Stimulated activated effector memory CD8-positive, alpha-beta T cell treated with anti-CD3 and anti-CD28 coated beads, Interleukin-12 subunit alpha, Interleukin-12 subunit beta, amount 100 ng/mL, for 72 hours (primary cell): ENCODE results near the gene B3GNT3.

Experiments used
- ATAC-seq: fragments of 150-1000 bp; cut with Tn5 transposase; 2 replicates; pipeline ENCODE4 v1.10.0; 2021
- DNase-seq, 2 donors: peaks; one replicate each; pipeline ENCODE4 v3.0.0; 2021 to 2022; ENCODE audit warnings: low spot score in 2 of 2
- H3K27ac Mint-ChIP-seq: one replicate; pipeline ENCODE4 v1.8.0; 2022; ENCODE audit warnings: mild to moderate bottlenecking, mixed read lengths
- H3K36me3 Mint-ChIP-seq: one replicate; pipeline ENCODE4 v1.8.0; 2022; ENCODE audit warnings: mild to moderate bottlenecking, mixed read lengths
- H3K4me1 Mint-ChIP-seq: one replicate; pipeline ENCODE4 v1.8.0; 2022; ENCODE audit warnings: mixed read lengths
- H3K4me3 Mint-ChIP-seq: one replicate; pipeline ENCODE4 v1.8.0; 2022; ENCODE audit warnings: mild to moderate bottlenecking, mixed read lengths
- H3K9me3 Mint-ChIP-seq: one replicate; pipeline ENCODE4 v1.8.0; 2022; ENCODE audit warnings: mixed read lengths

Gene B3GNT3

GRCh38 chr19:17794731-17795494 is at the start of gene B3GNT3:
Gene B3GNT3, plus strand, starts transcription at chr19:17795138. Its CDS starts 12,670 bp downstream, at chr19:17807808.
- H3K27ac Mint-ChIP-seq, result peak within 1 kb of the TSS; percentile 58
- DNase-seq (no peak), ATAC-seq (no peak)
- peaks cover 25% of the 10 kb centered on the region for H3K4me1 Mint-ChIP-seq
- peak within 1 kb of the TSS; percentile 37 for H3K4me3 Mint-ChIP-seq
- H3K9me3 Mint-ChIP-seq, result no peaks in the 10 kb centered on the region
- H3K36me3 Mint-ChIP-seq, result no peaks in the 10 kb centered on the region

GRCh38 chr19:17747205-17748098 is 47.5 kb upstream of the B3GNT3 start:
- Mint-ChIP-seq H3K4me1 (peaks cover 50% of the 10 kb centered on the region), H3K36me3 (peaks cover 14% of the 10 kb centered on the region), H3K27ac (peak overlapping the region; percentile 65), H3K9me3 (no peaks in the 10 kb centered on the region), H3K4me3 (peak overlapping the region; percentile 89)
- peak; percentile 94 for ATAC-seq
- DNase-seq, result peak; percentile 96 to 97

- Mint-ChIP-seq H3K4me1 (peaks cover 53% of the 10 kb centered on the region), H3K36me3 (peaks cover 11% of the 10 kb centered on the region), H3K9me3 (no peaks in the 10 kb centered on the region), H3K27ac (peak overlapping the region; percentile 98), H3K4me3 (peak overlapping the region; percentile 89)
- ATAC-seq (no peak), DNase-seq (no peak)
Measured at GRCh38 chr19:17748884-17749638, 45.9 kb upstream of the B3GNT3 start.

- Mint-ChIP-seq H3K36me3 (peaks cover 20% of the 10 kb centered on the region), H3K9me3 (no peaks in the 10 kb centered on the region), H3K4me1 (peaks cover 61% of the 10 kb centered on the region), H3K27ac (peak overlapping the region; percentile 98), H3K4me3 (peak overlapping the region; percentile 89)
- DNase-seq (no peak), ATAC-seq (no peak)
Measured at GRCh38 chr19:17749912-17750317, 45.0 kb upstream of the B3GNT3 start.

- ATAC-seq (peak; percentile 83), DNase-seq (peak; percentile 67 to 90)
- Mint-ChIP-seq H3K27ac (peak within 1 kb of the TSS; percentile 98), H3K4me1 (peaks cover 73% of the 10 kb centered on the region), H3K4me3 (peak within 1 kb of the TSS; percentile 89), H3K9me3 (no peaks in the 10 kb centered on the region), H3K36me3 (peaks cover 29% of the 10 kb centered on the region)
Measured at GRCh38 chr19:17751103-17751911, 43.6 kb upstream of the B3GNT3 start, which contains the start of gene FCHO1. Gene FCHO1, plus strand, starts transcription at chr19:17751477. Its CDS starts 3,688 bp downstream, at chr19:17755165.

- peak overlapping the region; percentile 98 for H3K27ac Mint-ChIP-seq
- no peak for ATAC-seq
- H3K4me1 Mint-ChIP-seq, result peaks cover 71% of the 10 kb centered on the region
- H3K4me3 Mint-ChIP-seq, result peak overlapping the region; percentile 89
- H3K9me3 Mint-ChIP-seq, result no peaks in the 10 kb centered on the region
- no peak for DNase-seq
- peaks cover 35% of the 10 kb centered on the region for H3K36me3 Mint-ChIP-seq
Measured at GRCh38 chr19:17751912-17752273, 43.0 kb upstream of the B3GNT3 start.

GRCh38 chr19:17752865-17753639 is 41.9 kb upstream of the B3GNT3 start:
- DNase-seq (no peak), ATAC-seq (no peak)
- H3K36me3 Mint-ChIP-seq, result peaks cover 47% of the 10 kb centered on the region
- H3K9me3 Mint-ChIP-seq, result no peaks in the 10 kb centered on the region
- peaks cover 66% of the 10 kb centered on the region for H3K4me1 Mint-ChIP-seq
- no peak overlapping the region for H3K27ac Mint-ChIP-seq
- no peak overlapping the region for H3K4me3 Mint-ChIP-seq

GRCh38 chr19:17753976-17754375 is 41.0 kb upstream of the B3GNT3 start:
- peak overlapping the region; percentile 90 for H3K27ac Mint-ChIP-seq
- H3K4me1 Mint-ChIP-seq, result peaks cover 61% of the 10 kb centered on the region
- DNase-seq (no peak), ATAC-seq (no peak)
- no peak overlapping the region for H3K4me3 Mint-ChIP-seq
- no peaks in the 10 kb centered on the region for H3K9me3 Mint-ChIP-seq
- H3K36me3 Mint-ChIP-seq, result peaks cover 53% of the 10 kb centered on the region

GRCh38 chr19:17754634-17755442 is 40.1 kb upstream of the B3GNT3 start:
- Mint-ChIP-seq H3K4me1 (peaks cover 52% of the 10 kb centered on the region), H3K36me3 (peaks cover 61% of the 10 kb centered on the region), H3K9me3 (no peaks in the 10 kb centered on the region), H3K27ac (peak overlapping the region; percentile 90), H3K4me3 (peak overlapping the region; percentile 15)
- DNase-seq, result no peak
- ATAC-seq, result peak; percentile 11

- Mint-ChIP-seq H3K36me3 (peaks cover 68% of the 10 kb centered on the region), H3K9me3 (no peaks in the 10 kb centered on the region), H3K27ac (peak overlapping the region; percentile 90), H3K4me1 (peaks cover 49% of the 10 kb centered on the region), H3K4me3 (peak overlapping the region; percentile 15)
- ATAC-seq (no peak), DNase-seq (no peak)
Measured at GRCh38 chr19:17755443-17755890, 39.5 kb upstream of the B3GNT3 start.

GRCh38 chr19:17755977-17756670 is 38.8 kb upstream of the B3GNT3 start:
- Mint-ChIP-seq H3K4me3 (peak overlapping the region; percentile 26), H3K9me3 (no peaks in the 10 kb centered on the region), H3K27ac (peak overlapping the region; percentile 90), H3K36me3 (peaks cover 72% of the 10 kb centered on the region), H3K4me1 (peaks cover 43% of the 10 kb centered on the region)
- ATAC-seq (no peak), DNase-seq (peak in 1 of 2 donors; percentile 63)

- Mint-ChIP-seq H3K36me3 (peaks cover 71% of the 10 kb centered on the region), H3K9me3 (no peaks in the 10 kb centered on the region), H3K27ac (no peak overlapping the region), H3K4me1 (peaks cover 33% of the 10 kb centered on the region), H3K4me3 (no peak overlapping the region)
- DNase-seq (no peak), ATAC-seq (no peak)
Measured at GRCh38 chr19:17757125-17757524, 37.8 kb upstream of the B3GNT3 start.
